ENCODE data around the gene PGK1.

DNA sequence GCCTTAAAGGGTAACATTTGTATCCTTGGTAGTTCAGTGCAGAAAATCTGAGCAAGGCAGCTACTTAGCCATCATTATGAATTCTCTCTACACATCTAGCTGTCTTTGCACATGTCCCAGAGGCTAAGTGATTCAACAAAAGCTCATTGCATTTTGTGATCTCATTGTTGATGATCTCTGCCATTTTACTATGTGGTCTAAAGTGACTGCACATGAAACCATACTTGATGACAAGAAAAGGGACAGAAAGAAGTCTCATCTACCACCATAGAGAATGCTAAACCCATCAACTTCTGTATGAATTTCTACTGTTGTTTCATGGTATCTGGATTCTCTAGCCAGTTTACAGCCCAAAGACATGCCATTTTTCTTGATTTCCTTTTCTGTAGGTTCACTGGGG, 5.9 kb upstream of the PGK1 start:
- TF ChIP-seq, protein P1, sequence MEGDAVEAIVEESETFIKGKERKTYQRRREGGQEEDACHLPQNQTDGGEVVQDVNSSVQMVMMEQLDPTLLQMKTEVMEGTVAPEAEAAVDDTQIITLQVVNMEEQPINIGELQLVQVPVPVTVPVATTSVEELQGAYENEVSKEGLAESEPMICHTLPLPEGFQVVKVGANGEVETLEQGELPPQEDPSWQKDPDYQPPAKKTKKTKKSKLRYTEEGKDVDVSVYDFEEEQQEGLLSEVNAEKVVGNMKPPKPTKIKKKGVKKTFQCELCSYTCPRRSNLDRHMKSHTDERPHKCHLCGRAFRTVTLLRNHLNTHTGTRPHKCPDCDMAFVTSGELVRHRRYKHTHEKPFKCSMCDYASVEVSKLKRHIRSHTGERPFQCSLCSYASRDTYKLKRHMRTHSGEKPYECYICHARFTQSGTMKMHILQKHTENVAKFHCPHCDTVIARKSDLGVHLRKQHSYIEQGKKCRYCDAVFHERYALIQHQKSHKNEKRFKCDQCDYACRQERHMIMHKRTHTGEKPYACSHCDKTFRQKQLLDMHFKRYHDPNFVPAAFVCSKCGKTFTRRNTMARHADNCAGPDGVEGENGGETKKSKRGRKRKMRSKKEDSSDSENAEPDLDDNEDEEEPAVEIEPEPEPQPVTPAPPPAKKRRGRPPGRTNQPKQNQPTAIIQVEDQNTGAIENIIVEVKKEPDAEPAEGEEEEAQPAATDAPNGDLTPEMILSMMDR (IDR thresholded peaks at IDR 0.05; ENCODE audit: low read depth, low read length): no peak
- TF ChIP-seq EZH2phosphoT487 (IDR thresholded peaks at IDR 0.05; ENCODE audit: low read depth): no peak

Measured in OCI-LY3 (cell line).